PC-3 (cell line): ENCODE measurements around the gene KIF2B.
"Not testable (repeated sequence)": the region's sequence is repeated elsewhere in the genome, so short reads cannot be mapped to it uniquely, and the experiment has no call there.

ENCODE experiments used
- EZH2 ChIP-seq: fragments of 300-600 bp; sonication (generic); IDR thresholded peaks from one replicate; pipeline ENCODE4 v1.6.1; 2017; ENCODE audit warnings: antibody characterized with exemption, mild to moderate bottlenecking, low read length; ENCODE audit not compliant: unreplicated experiment
- EZH2phosphoT487 ChIP-seq: fragments of 300-600 bp; sonication (generic); IDR thresholded peaks from 2 replicates; pipeline ENCODE4 v1.6.1; 2018; ENCODE audit warnings: mild to moderate bottlenecking, antibody characterized with exemption, low read length, borderline replicate concordance
- TF ChIP-seq, protein P1 (sequence below): fragments of 300-600 bp; sonication (generic); conservative IDR thresholded peaks from 2 replicates; pipeline ENCODE4 v1.5.1; 2017; ENCODE audit warnings: antibody characterized with exemption, low read depth, mild to moderate bottlenecking, low read length

DNA sequence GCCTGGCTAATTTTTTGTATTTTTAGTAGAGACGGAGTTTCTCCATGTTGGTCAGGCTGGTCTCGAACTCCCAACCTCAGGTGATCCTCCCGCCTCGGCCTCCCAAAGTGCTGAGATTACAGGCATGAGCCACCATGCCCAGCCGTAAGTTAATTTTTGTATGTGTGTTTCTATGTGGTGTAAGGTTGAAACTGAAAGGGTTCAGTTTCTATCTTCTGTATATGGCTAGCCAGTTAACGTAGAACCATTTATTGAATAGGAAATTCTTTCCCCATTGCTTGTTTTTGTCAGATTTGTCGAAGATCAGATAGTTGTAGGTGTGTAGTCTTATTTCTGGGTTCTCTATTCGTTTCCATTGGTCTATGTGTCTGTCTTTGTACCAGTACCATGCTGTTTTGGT is 12.0 kb downstream of the KIF2B start:
- not testable (repeated sequence) for TF ChIP-seq EZH2, EZH2phosphoT487
- TF ChIP-seq, protein P1, sequence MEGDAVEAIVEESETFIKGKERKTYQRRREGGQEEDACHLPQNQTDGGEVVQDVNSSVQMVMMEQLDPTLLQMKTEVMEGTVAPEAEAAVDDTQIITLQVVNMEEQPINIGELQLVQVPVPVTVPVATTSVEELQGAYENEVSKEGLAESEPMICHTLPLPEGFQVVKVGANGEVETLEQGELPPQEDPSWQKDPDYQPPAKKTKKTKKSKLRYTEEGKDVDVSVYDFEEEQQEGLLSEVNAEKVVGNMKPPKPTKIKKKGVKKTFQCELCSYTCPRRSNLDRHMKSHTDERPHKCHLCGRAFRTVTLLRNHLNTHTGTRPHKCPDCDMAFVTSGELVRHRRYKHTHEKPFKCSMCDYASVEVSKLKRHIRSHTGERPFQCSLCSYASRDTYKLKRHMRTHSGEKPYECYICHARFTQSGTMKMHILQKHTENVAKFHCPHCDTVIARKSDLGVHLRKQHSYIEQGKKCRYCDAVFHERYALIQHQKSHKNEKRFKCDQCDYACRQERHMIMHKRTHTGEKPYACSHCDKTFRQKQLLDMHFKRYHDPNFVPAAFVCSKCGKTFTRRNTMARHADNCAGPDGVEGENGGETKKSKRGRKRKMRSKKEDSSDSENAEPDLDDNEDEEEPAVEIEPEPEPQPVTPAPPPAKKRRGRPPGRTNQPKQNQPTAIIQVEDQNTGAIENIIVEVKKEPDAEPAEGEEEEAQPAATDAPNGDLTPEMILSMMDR: not testable (repeated sequence)
